Glutamatergic neuron (in vitro differentiated cells): ENCODE data around the gene SLC6A5. TPM values are rescaled to one million over a fixed set of nuclear protein-coding genes. Genes with fewer than 3 reads are reported as not detected.

Experiments used
- DNase-seq: peaks from one replicate; pipeline ENCODE4 v3.0.0; 2022
- H3K27ac Mint-ChIP-seq: one replicate; pipeline ENCODE4 v1.8.0; 2020; ENCODE audit warnings: mild to moderate bottlenecking, mixed read lengths, inconsistent platforms; ENCODE audit not compliant: unreplicated experiment
- H3K27me3 Mint-ChIP-seq: one replicate; pipeline ENCODE4 v1.8.0; 2020; ENCODE audit warnings: mild to moderate bottlenecking, moderate library complexity, mixed read lengths, inconsistent platforms; ENCODE audit not compliant: unreplicated experiment
- H3K36me3 Mint-ChIP-seq: one replicate; pipeline ENCODE4 v1.8.0; 2020; ENCODE audit warnings: mild to moderate bottlenecking, mixed read lengths, inconsistent platforms; ENCODE audit not compliant: unreplicated experiment
- H3K4me1 Mint-ChIP-seq: one replicate; pipeline ENCODE4 v1.8.0; 2020; ENCODE audit warnings: mild to moderate bottlenecking, low read depth, mixed read lengths, inconsistent platforms; ENCODE audit not compliant: unreplicated experiment
- H3K4me3 Mint-ChIP-seq: one replicate; pipeline ENCODE4 v1.8.0; 2020; ENCODE audit warnings: mild to moderate bottlenecking, mixed read lengths, inconsistent platforms; ENCODE audit not compliant: unreplicated experiment
- H3K9me3 Mint-ChIP-seq: one replicate; pipeline ENCODE4 v1.8.0; 2020; ENCODE audit warnings: mild to moderate bottlenecking, moderate library complexity, mixed read lengths, inconsistent platforms; ENCODE audit not compliant: unreplicated experiment
- CTCF ChIP-seq: fragments of 200-600 bp; sonication (generic); IDR thresholded peaks from one replicate; pipeline ENCODE4 v1.5.0; 2021; ENCODE audit not compliant: partially characterized antibody, unreplicated experiment
- total RNA-seq: library from RNA; stranded (reverse); fragmentation: NEBNext Ultra II Directional; extraction: Animal tissue kit (Norgen Biotek cat#: 25700); gene quantifications from one replicate; pipeline ENCODE4 v1.2.1, GENCODE V29; 2021; ENCODE audit not compliant: unreplicated experiment

The SLC6A5 gene
- total RNA-seq, 1 donor from 2014 or later = 0.05 TPM

GRCh38 chr11:20676658-20677057 lies 77.2 kb downstream of the SLC6A5 start:
- DNase-seq = no peak

GRCh38 chr11:20688761-20689160 lies 89.4 kb downstream of the SLC6A5 start:
- no peak overlapping the region for H3K27ac Mint-ChIP-seq
- TF ChIP-seq CTCF = no peak

More at GRCh38 chr11:20676658-20677057, 77.2 kb downstream of the SLC6A5 start:
- Mint-ChIP-seq H3K4me3 (no peak overlapping the region), H3K27me3 (peaks cover 8% of the 10 kb centered on the region), H3K27ac (no peak overlapping the region), H3K36me3 (no peaks in the 10 kb centered on the region), H3K9me3 (peaks cover 1% of the 10 kb centered on the region), H3K4me1 (no peaks in the 10 kb centered on the region)
- no peak for TF ChIP-seq CTCF

GRCh38 chr11:20707876-20708275 lies 108.5 kb downstream of the SLC6A5 start:
- peaks cover 5% of the 10 kb centered on the region for H3K9me3 Mint-ChIP-seq
- no peaks in the 10 kb centered on the region for H3K4me1 Mint-ChIP-seq
- no peak overlapping the region for H3K4me3 Mint-ChIP-seq
- H3K36me3 Mint-ChIP-seq = no peaks in the 10 kb centered on the region
- TF ChIP-seq CTCF = no peak
- H3K27ac Mint-ChIP-seq = no peak overlapping the region
- DNase-seq = no peak
- H3K27me3 Mint-ChIP-seq = no peaks in the 10 kb centered on the region

More at GRCh38 chr11:20688761-20689160, 89.4 kb downstream of the SLC6A5 start:
- no peaks in the 10 kb centered on the region for H3K9me3 Mint-ChIP-seq
- DNase-seq = no peak
- no peaks in the 10 kb centered on the region for H3K36me3 Mint-ChIP-seq
- no peak overlapping the region for H3K4me3 Mint-ChIP-seq
- no peaks in the 10 kb centered on the region for H3K27me3 Mint-ChIP-seq
- no peaks in the 10 kb centered on the region for H3K4me1 Mint-ChIP-seq

Other genes with a start within 250 kb of the SLC6A5 start
- 6.2 TPM for gene HTATIP2, start 235.9 kb upstream of the SLC6A5 start, total RNA-seq
- gene PRMT3, start 211.9 kb upstream of the SLC6A5 start, total RNA-seq = 11.2 TPM
- gene NELL1, start 70.0 kb downstream of the SLC6A5 start, total RNA-seq = 0.29 TPM